HG03196 (cell line): Measurements from ENCODE around the gene ZNF771.
"Not testable (repeated sequence)": the region's sequence is repeated elsewhere in the genome, so short reads cannot be mapped to it uniquely, and the experiment has no call there.

Experiments used
- ATAC-seq: cut with Tn5 transposase; IDR thresholded peaks from one replicate; pipeline ENCODE4 v1.9.1; 2021; ENCODE audit not compliant: unreplicated experiment

Gene ZNF771

GRCh38 chr16:30458561-30459394 is 51.4 kb downstream of the ZNF771 start:
- ATAC-seq = peak; percentile 83

DNA sequence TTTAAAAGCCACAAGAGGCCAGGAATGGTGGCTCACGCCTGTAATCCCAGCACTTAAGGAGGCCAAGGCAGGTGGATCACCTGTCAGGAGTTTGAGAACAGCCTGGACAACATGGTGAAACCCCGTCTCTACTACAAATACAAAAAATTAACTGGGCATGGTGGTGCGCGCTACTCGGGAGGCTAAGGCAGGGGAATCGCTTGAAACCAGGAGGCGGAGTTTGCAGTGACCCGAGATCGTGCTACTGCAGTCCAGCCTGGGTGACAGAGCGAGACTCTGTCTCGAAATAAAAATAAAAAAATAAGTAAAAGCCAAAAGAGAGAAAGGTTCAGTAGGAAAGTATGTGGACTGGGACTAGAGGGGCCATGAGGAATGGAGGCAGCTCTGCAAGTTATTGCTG is 52.0 kb downstream of the ZNF771 start:
- no peak for ATAC-seq

- ATAC-seq = not testable (repeated sequence)
Measured at GRCh38 chr16:30461426-30461825, 54.0 kb downstream of the ZNF771 start.

- no peak for ATAC-seq
Measured at GRCh38 chr16:30464078-30464477, 56.7 kb downstream of the ZNF771 start.
